ENCODE measurements around the gene KDSR. TPM values are rescaled to one million over a fixed set of nuclear protein-coding genes. Genes with fewer than 3 reads are reported as not detected.

The KDSR gene
- total RNA-seq, 1 donor from 2014 or later = 87.7 TPM

GRCh38 chr18:63315876-63316275 is 51.1 kb downstream of the KDSR start:
- no peak overlapping the region for H3K27ac Mint-ChIP-seq (ENCODE audit: unreplicated experiment)

GRCh38 chr18:63315131-63315662 is 51.8 kb downstream of the KDSR start:
- H3K36me3 Mint-ChIP-seq (ENCODE audit: unreplicated experiment) = no peaks in the 10 kb centered on the region

More at GRCh38 chr18:63315876-63316275, 51.1 kb downstream of the KDSR start:
- H3K4me1 Mint-ChIP-seq (ENCODE audit: unreplicated experiment) = peaks cover 22% of the 10 kb centered on the region
- H3K9me3 Mint-ChIP-seq (ENCODE audit: unreplicated experiment) = no peaks in the 10 kb centered on the region
- H3K4me3 Mint-ChIP-seq (ENCODE audit: unreplicated experiment) = no peak overlapping the region
- no peaks in the 10 kb centered on the region for H3K36me3 Mint-ChIP-seq (ENCODE audit: unreplicated experiment)
- TF ChIP-seq CTCF (IDR thresholded peaks at IDR 0.05) = no peak
- peaks cover 2% of the 10 kb centered on the region for H3K27me3 Mint-ChIP-seq (ENCODE audit: unreplicated experiment)
- DNase-seq (ENCODE audit: extremely low spot score, unreplicated experiment) = no peak

GRCh38 chr18:63314062-63314790 is 52.8 kb downstream of the KDSR start:
- no peak for DNase-seq (ENCODE audit: extremely low spot score, unreplicated experiment)
- Mint-ChIP-seq H3K9me3 (ENCODE audit: unreplicated experiment) (no peaks in the 10 kb centered on the region), H3K36me3 (ENCODE audit: unreplicated experiment) (no peaks in the 10 kb centered on the region), H3K4me1 (ENCODE audit: unreplicated experiment) (peaks cover 20% of the 10 kb centered on the region), H3K27ac (ENCODE audit: unreplicated experiment) (no peak overlapping the region), H3K4me3 (ENCODE audit: unreplicated experiment) (no peak overlapping the region), H3K27me3 (ENCODE audit: unreplicated experiment) (peaks cover 2% of the 10 kb centered on the region)
- TF ChIP-seq CTCF (IDR thresholded peaks at IDR 0.05) = no peak

More at GRCh38 chr18:63315131-63315662, 51.8 kb downstream of the KDSR start:
- H3K27ac Mint-ChIP-seq (ENCODE audit: unreplicated experiment) = no peak overlapping the region
- DNase-seq (ENCODE audit: extremely low spot score, unreplicated experiment) = no peak
- H3K9me3 Mint-ChIP-seq (ENCODE audit: unreplicated experiment) = no peaks in the 10 kb centered on the region
- peaks cover 2% of the 10 kb centered on the region for H3K27me3 Mint-ChIP-seq (ENCODE audit: unreplicated experiment)
- H3K4me3 Mint-ChIP-seq (ENCODE audit: unreplicated experiment) = no peak overlapping the region
- H3K4me1 Mint-ChIP-seq (ENCODE audit: unreplicated experiment) = peaks cover 22% of the 10 kb centered on the region
- no peak for TF ChIP-seq CTCF (IDR thresholded peaks at IDR 0.05)

- H3K36me3 Mint-ChIP-seq (ENCODE audit: unreplicated experiment) = no peaks in the 10 kb centered on the region
- peaks cover under 1% of the 10 kb centered on the region for H3K27me3 Mint-ChIP-seq (ENCODE audit: unreplicated experiment)
- H3K9me3 Mint-ChIP-seq (ENCODE audit: unreplicated experiment) = no peaks in the 10 kb centered on the region
- no peak for DNase-seq (ENCODE audit: extremely low spot score, unreplicated experiment)
- H3K27ac Mint-ChIP-seq (ENCODE audit: unreplicated experiment) = no peak overlapping the region
- no peak overlapping the region for H3K4me3 Mint-ChIP-seq (ENCODE audit: unreplicated experiment)
- no peak for TF ChIP-seq CTCF (IDR thresholded peaks at IDR 0.05)
- peaks cover 12% of the 10 kb centered on the region for H3K4me1 Mint-ChIP-seq (ENCODE audit: unreplicated experiment)
Observed at GRCh38 chr18:63313396-63313917, 53.5 kb downstream of the KDSR start.

- Mint-ChIP-seq H3K27ac (ENCODE audit: unreplicated experiment) (no peak overlapping the region), H3K9me3 (ENCODE audit: unreplicated experiment) (no peaks in the 10 kb centered on the region), H3K27me3 (ENCODE audit: unreplicated experiment) (no peaks in the 10 kb centered on the region), H3K36me3 (ENCODE audit: unreplicated experiment) (no peaks in the 10 kb centered on the region), H3K4me3 (ENCODE audit: unreplicated experiment) (no peak overlapping the region), H3K4me1 (ENCODE audit: unreplicated experiment) (peaks cover 8% of the 10 kb centered on the region)
- no peak for DNase-seq (ENCODE audit: extremely low spot score, unreplicated experiment)
- TF ChIP-seq CTCF (IDR thresholded peaks at IDR 0.05) = no peak
Observed at GRCh38 chr18:63312737-63313395, 54.1 kb downstream of the KDSR start.
